Neural progenitor cell (in vitro differentiated cells): ENCODE measurements around the gene ALPL. TPM values are rescaled to one million over a fixed set of nuclear protein-coding genes. Genes with fewer than 3 reads are reported as not detected.

Experiments used
- DNase-seq: peaks from one replicate; pipeline ENCODE4 v3.0.0-alpha.2; 2016; ENCODE audit warnings: low spot score
- H2AFZ ChIP-seq: fragments of 200-600 bp; sonication (generic); replicated peaks from 2 replicates; pipeline ENCODE4 v1.6.1; 2016; ENCODE audit warnings: antibody characterized with exemption
- H3F3A ChIP-seq: fragments of 200-600 bp; sonication (generic); 2 replicates; pipeline ENCODE4 v1.6.1; 2016; ENCODE audit warnings: antibody characterized with exemption, low read depth
- H3K27ac ChIP-seq: fragments of 200-600 bp; sonication (generic); 2 replicates; pipeline ENCODE4 v1.5.1; 2016; ENCODE audit warnings: mild to moderate bottlenecking
- H3K27me3 ChIP-seq: fragments of 200-600 bp; sonication (generic); 2 replicates; pipeline ENCODE4 v1.6.1; 2016; ENCODE audit warnings: mild to moderate bottlenecking, moderate library complexity
- H3K36me3 ChIP-seq: fragments of 200-600 bp; sonication (generic); 2 replicates; pipeline ENCODE4 v1.5.1; 2016
- H3K4me1 ChIP-seq: fragments of 200-600 bp; sonication (generic); 2 replicates; pipeline ENCODE4 v1.6.1; 2016; ENCODE audit warnings: mixed run types
- H3K4me2 ChIP-seq: fragments of 200-600 bp; sonication (generic); 2 replicates; pipeline ENCODE4 v1.6.1; 2016
- H3K4me3 ChIP-seq: fragments of 200-600 bp; sonication (generic); 2 replicates; pipeline ENCODE4 v1.5.1; 2016
- H3K79me2 ChIP-seq: fragments of 200-600 bp; sonication (generic); 2 replicates; pipeline ENCODE4 v1.6.1; 2016; ENCODE audit warnings: low read depth
- H3K9ac ChIP-seq: fragments of 200-600 bp; sonication (generic); 2 replicates; pipeline ENCODE4 v1.6.1; 2016
- H3K9me3 ChIP-seq: fragments of 200-600 bp; sonication (generic); 2 replicates; pipeline ENCODE4 v1.5.1; 2016; ENCODE audit warnings: low read depth
- H4K20me1 ChIP-seq: fragments of 200-600 bp; sonication (generic); 2 replicates; pipeline ENCODE4 v1.6.1; 2016; ENCODE audit warnings: low read depth
- H3K27ac Mint-ChIP-seq: 3 replicates; pipeline ENCODE4 v1.8.0; 2021; ENCODE audit warnings: mixed read lengths
- H3K27me3 Mint-ChIP-seq: 2 replicates; pipeline ENCODE4 v1.8.0; 2022; ENCODE audit warnings: low read depth, mild to moderate bottlenecking, inconsistent platforms, moderate library complexity, mixed read lengths; ENCODE audit not compliant: insufficient read depth
- H3K36me3 Mint-ChIP-seq: 3 replicates; pipeline ENCODE4 v1.8.0; 2021; ENCODE audit warnings: mixed read lengths
- H3K4me1 Mint-ChIP-seq: 3 replicates; pipeline ENCODE4 v1.8.0; 2021; ENCODE audit warnings: mixed read lengths
- H3K4me3 Mint-ChIP-seq: 3 replicates; pipeline ENCODE4 v1.8.0; 2021; ENCODE audit warnings: mild to moderate bottlenecking, moderate library complexity, mixed read lengths
- H3K9me3 Mint-ChIP-seq: 3 replicates; pipeline ENCODE4 v1.8.0; 2020; ENCODE audit warnings: mixed read lengths
- EZH2 ChIP-seq: fragments of 200-600 bp; sonication (generic); IDR thresholded peaks from 2 replicates; pipeline ENCODE4 v1.6.1; 2017; ENCODE audit warnings: antibody characterized with exemption, mild to moderate bottlenecking, moderate library complexity
- EZH2phosphoT487 ChIP-seq: fragments of 200-600 bp; sonication (generic); IDR thresholded peaks from 2 replicates; pipeline ENCODE4 v1.6.1; 2017; ENCODE audit warnings: antibody characterized with exemption
- total RNA-seq: library from RNA; depleted of rRNA; stranded (reverse); fragments of >200 nt; gene quantifications from 2 replicates; pipeline ENCODE4 v1.2.3, GENCODE V29; 2015; ENCODE audit warnings: low replicate concordance
- TF ChIP-seq, protein P1 (sequence below): fragments of 200-600 bp; sonication (generic); IDR thresholded peaks from 2 replicates; pipeline ENCODE4 v1.5.1; 2017; ENCODE audit warnings: antibody characterized with exemption, mild to moderate bottlenecking

Gene ALPL
- total RNA-seq, 1 donor from 2014 or later, result 51.3 TPM

GRCh38 chr1:21511579-21512522 is 2.6 kb downstream of the ALPL start:
- no peak overlapping the region for H2AFZ ChIP-seq
- no peaks in the 10 kb centered on the region for H3K9me3 Mint-ChIP-seq
- H3K27me3 Mint-ChIP-seq, result peaks cover 16% of the 10 kb centered on the region
- H3F3A ChIP-seq, result peaks cover 19% of the 10 kb centered on the region
- no peak overlapping the region for H3K27ac ChIP-seq
- H3K27ac Mint-ChIP-seq, result no peak overlapping the region
- peak overlapping the region; percentile 88 for H3K4me2 ChIP-seq
- H3K36me3 Mint-ChIP-seq, result no peaks in the 10 kb centered on the region
- no peaks in the 10 kb centered on the region for H3K36me3 ChIP-seq
- peaks cover 39% of the 10 kb centered on the region for H3K4me1 Mint-ChIP-seq
- H3K27me3 ChIP-seq, result peaks cover 13% of the 10 kb centered on the region
- H3K79me2 ChIP-seq, result peaks cover 73% of the 10 kb centered on the region
- H3K9ac ChIP-seq, result no peak overlapping the region
- H3K4me1 ChIP-seq, result peaks cover 23% of the 10 kb centered on the region
- peaks cover 63% of the 10 kb centered on the region for H4K20me1 ChIP-seq
- H3K9me3 ChIP-seq, result no peaks in the 10 kb centered on the region
- TF ChIP-seq EZH2 (no peak), EZH2phosphoT487 (no peak)
- TF ChIP-seq, protein P1, sequence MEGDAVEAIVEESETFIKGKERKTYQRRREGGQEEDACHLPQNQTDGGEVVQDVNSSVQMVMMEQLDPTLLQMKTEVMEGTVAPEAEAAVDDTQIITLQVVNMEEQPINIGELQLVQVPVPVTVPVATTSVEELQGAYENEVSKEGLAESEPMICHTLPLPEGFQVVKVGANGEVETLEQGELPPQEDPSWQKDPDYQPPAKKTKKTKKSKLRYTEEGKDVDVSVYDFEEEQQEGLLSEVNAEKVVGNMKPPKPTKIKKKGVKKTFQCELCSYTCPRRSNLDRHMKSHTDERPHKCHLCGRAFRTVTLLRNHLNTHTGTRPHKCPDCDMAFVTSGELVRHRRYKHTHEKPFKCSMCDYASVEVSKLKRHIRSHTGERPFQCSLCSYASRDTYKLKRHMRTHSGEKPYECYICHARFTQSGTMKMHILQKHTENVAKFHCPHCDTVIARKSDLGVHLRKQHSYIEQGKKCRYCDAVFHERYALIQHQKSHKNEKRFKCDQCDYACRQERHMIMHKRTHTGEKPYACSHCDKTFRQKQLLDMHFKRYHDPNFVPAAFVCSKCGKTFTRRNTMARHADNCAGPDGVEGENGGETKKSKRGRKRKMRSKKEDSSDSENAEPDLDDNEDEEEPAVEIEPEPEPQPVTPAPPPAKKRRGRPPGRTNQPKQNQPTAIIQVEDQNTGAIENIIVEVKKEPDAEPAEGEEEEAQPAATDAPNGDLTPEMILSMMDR, result no peak
- H3K4me3 ChIP-seq, result no peak overlapping the region
- no peak for DNase-seq
- peak overlapping the region; percentile 54 for H3K4me3 Mint-ChIP-seq

- peaks cover 97% of the 10 kb centered on the region for H3K79me2 ChIP-seq
- peaks cover 25% of the 10 kb centered on the region for H3K4me1 ChIP-seq
- H3F3A ChIP-seq, result peaks cover 24% of the 10 kb centered on the region
- Mint-ChIP-seq H3K27me3 (peaks cover 7% of the 10 kb centered on the region), H3K36me3 (no peaks in the 10 kb centered on the region), H3K4me1 (peaks cover 44% of the 10 kb centered on the region), H3K27ac (peak overlapping the region; percentile 25), H3K9me3 (no peaks in the 10 kb centered on the region), H3K4me3 (no peak overlapping the region)
- H3K27ac ChIP-seq, result no peak overlapping the region
- H3K9me3 ChIP-seq, result no peaks in the 10 kb centered on the region
- no peak for DNase-seq
- TF ChIP-seq EZH2phosphoT487 (no peak), EZH2 (no peak)
- TF ChIP-seq, protein P1, result no peak
- no peak overlapping the region for H3K4me2 ChIP-seq
- H3K36me3 ChIP-seq, result no peaks in the 10 kb centered on the region
- H4K20me1 ChIP-seq, result peaks cover 87% of the 10 kb centered on the region
- H3K27me3 ChIP-seq, result no peaks in the 10 kb centered on the region
- no peak overlapping the region for H3K4me3 ChIP-seq
- no peak overlapping the region for H3K9ac ChIP-seq
- no peak overlapping the region for H2AFZ ChIP-seq
Measured at GRCh38 chr1:21514245-21514644, 5.0 kb downstream of the ALPL start.

GRCh38 chr1:21517161-21517589 is 8.0 kb downstream of the ALPL start:
- Mint-ChIP-seq H3K27ac (no peak overlapping the region), H3K27me3 (peaks cover 4% of the 10 kb centered on the region), H3K9me3 (no peaks in the 10 kb centered on the region), H3K36me3 (no peaks in the 10 kb centered on the region), H3K4me1 (peaks cover 35% of the 10 kb centered on the region), H3K4me3 (no peak overlapping the region)
- Histone ChIP-seq H3F3A (peaks cover 8% of the 10 kb centered on the region), H3K27ac (no peak overlapping the region), H3K4me3 (no peak overlapping the region), H3K27me3 (no peaks in the 10 kb centered on the region), H2AFZ (no peak overlapping the region), H3K4me2 (no peak overlapping the region), H3K9ac (no peak overlapping the region), H4K20me1 (peaks cover 99% of the 10 kb centered on the region), H3K4me1 (peaks cover 26% of the 10 kb centered on the region), H3K36me3 (no peaks in the 10 kb centered on the region), H3K79me2 (peaks cover 99% of the 10 kb centered on the region), H3K9me3 (no peaks in the 10 kb centered on the region)
- DNase-seq, result no peak
- TF ChIP-seq, protein P1, result no peak
- TF ChIP-seq EZH2, result no peak
- TF ChIP-seq EZH2phosphoT487, result no peak
